Tibial nerve (tissue), 3 donors: ENCODE data around the gene CACNA1E.

Experiments
- POLR2A ChIP-seq, 2 donors: fragments of 450-650 bp; IDR thresholded peaks; one replicate each; pipeline ENCODE4 v1.6.1; 2017; ENCODE audit warnings: antibody characterized with exemption in 2 of 2, mild to moderate bottlenecking in 2 of 2, moderate library complexity in 2 of 2
- TF ChIP-seq, protein P1 (sequence below), 5 experiments: fragments of 200-600 bp in 3 of 5; fragments of 450-650 bp in 2 of 5; sonication (generic) in 3 of 5; IDR thresholded peaks; one replicate each; pipeline ENCODE4 v1.5.1; 2016 to 2019; ENCODE audit warnings: antibody characterized with exemption in 5 of 5, mild to moderate bottlenecking in 3 of 5, moderate library complexity in 2 of 5

GRCh38 chr1:181640956-181641355 is 157.6 kb downstream of the CACNA1E start:
- TF ChIP-seq, protein P1, sequence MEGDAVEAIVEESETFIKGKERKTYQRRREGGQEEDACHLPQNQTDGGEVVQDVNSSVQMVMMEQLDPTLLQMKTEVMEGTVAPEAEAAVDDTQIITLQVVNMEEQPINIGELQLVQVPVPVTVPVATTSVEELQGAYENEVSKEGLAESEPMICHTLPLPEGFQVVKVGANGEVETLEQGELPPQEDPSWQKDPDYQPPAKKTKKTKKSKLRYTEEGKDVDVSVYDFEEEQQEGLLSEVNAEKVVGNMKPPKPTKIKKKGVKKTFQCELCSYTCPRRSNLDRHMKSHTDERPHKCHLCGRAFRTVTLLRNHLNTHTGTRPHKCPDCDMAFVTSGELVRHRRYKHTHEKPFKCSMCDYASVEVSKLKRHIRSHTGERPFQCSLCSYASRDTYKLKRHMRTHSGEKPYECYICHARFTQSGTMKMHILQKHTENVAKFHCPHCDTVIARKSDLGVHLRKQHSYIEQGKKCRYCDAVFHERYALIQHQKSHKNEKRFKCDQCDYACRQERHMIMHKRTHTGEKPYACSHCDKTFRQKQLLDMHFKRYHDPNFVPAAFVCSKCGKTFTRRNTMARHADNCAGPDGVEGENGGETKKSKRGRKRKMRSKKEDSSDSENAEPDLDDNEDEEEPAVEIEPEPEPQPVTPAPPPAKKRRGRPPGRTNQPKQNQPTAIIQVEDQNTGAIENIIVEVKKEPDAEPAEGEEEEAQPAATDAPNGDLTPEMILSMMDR (IDR thresholded peaks at IDR 0.05) = no peak
- no peak for TF ChIP-seq POLR2A (IDR thresholded peaks at IDR 0.05)
